GM21381 (cell line): ENCODE measurements around the gene UBXN11.
"Not testable (repeated sequence)": the region's sequence is repeated elsewhere in the genome, so short reads cannot be mapped to it uniquely, and the experiment has no call there.

ENCODE experiments used
- ATAC-seq: cut with Tn5 transposase; IDR thresholded peaks from one replicate; pipeline ENCODE4 v1.9.1; 2021; ENCODE audit warnings: mild to moderate bottlenecking, moderate library complexity; ENCODE audit not compliant: unreplicated experiment

UBXN11 gene

GRCh38 chr1:26336477-26337205 is 30.2 kb upstream of the UBXN11 start:
- peak; percentile 82 for ATAC-seq

GRCh38 chr1:26335774-26336476 is 29.5 kb upstream of the UBXN11 start:
- no peak for ATAC-seq

GRCh38 chr1:26333312-26333711 is 26.9 kb upstream of the UBXN11 start:
- not testable (repeated sequence) for ATAC-seq

- no peak for ATAC-seq
These were observed 23.8 kb upstream of the UBXN11 start for GRCh38 chr1:26330276-26330675.

GRCh38 chr1:26329380-26329779 is 22.9 kb upstream of the UBXN11 start:
- ATAC-seq: not testable (repeated sequence)

- no peak for ATAC-seq
These were observed 22.2 kb upstream of the UBXN11 start for GRCh38 chr1:26328597-26328996.

- no peak for ATAC-seq
These were observed 21.5 kb upstream of the UBXN11 start for GRCh38 chr1:26327956-26328362.

- no peak for ATAC-seq
These were observed 18.1 kb upstream of the UBXN11 start for GRCh38 chr1:26324550-26324949.

GRCh38 chr1:26323382-26323781 is 16.9 kb upstream of the UBXN11 start:
- ATAC-seq: no peak

GRCh38 chr1:26322042-26322331 is 15.6 kb upstream of the UBXN11 start:
- ATAC-seq: no peak

GRCh38 chr1:26321315-26322041 is 15.0 kb upstream of the UBXN11 start:
- ATAC-seq: no peak

GRCh38 chr1:26320896-26321295 is 14.5 kb upstream of the UBXN11 start:
- no peak for ATAC-seq

GRCh38 chr1:26318338-26319064 is 12.1 kb upstream of the UBXN11 start:
- ATAC-seq: no peak

- peak; percentile 29 for ATAC-seq
These were observed 11.3 kb upstream of the UBXN11 start, which contains the start of gene CD52 for GRCh38 chr1:26317612-26318337. Gene CD52 (plus strand): TSS chr1:26317958. CDS start chr1:26318018, 60 bp downstream.

- ATAC-seq: no peak
These were observed 10.7 kb upstream of the UBXN11 start for GRCh38 chr1:26317146-26317545.

- ATAC-seq: no peak
These were observed 9.7 kb upstream of the UBXN11 start for GRCh38 chr1:26315874-26316850.

- no peak for ATAC-seq
These were observed 8.1 kb upstream of the UBXN11 start for GRCh38 chr1:26314501-26314900.

- ATAC-seq: not testable (repeated sequence)
These were observed 1.8 kb upstream of the UBXN11 start for GRCh38 chr1:26307966-26308899.
